Esophagus mucosa (tissue), 1 donor: Measurements from ENCODE around the gene UROC1. TPM values are rescaled to one million over a fixed set of nuclear protein-coding genes. Genes with fewer than 3 reads are reported as not detected.

ENCODE experiments used
- ATAC-seq: fragments of 200-7000 bp; cut with Tn5 transposase; one replicate; pipeline ENCODE4 v1.9.1; 2020
- total RNA-seq: library from RNA; stranded (reverse); gene quantifications from one replicate; pipeline ENCODE4 v1.2.4, GENCODE V29; 2023
- donor health status: DM: yes; HTN: yes; CAD: no.

The UROC1 gene
- total RNA-seq, 1 donor from 2014 or later: not detected

GRCh38 chr3:126494204-126494969, 23.2 kb downstream of the UROC1 start:
- ATAC-seq: no peak

- no peak for ATAC-seq
Observed at GRCh38 chr3:126493739-126494138, 23.8 kb downstream of the UROC1 start.

DNA sequence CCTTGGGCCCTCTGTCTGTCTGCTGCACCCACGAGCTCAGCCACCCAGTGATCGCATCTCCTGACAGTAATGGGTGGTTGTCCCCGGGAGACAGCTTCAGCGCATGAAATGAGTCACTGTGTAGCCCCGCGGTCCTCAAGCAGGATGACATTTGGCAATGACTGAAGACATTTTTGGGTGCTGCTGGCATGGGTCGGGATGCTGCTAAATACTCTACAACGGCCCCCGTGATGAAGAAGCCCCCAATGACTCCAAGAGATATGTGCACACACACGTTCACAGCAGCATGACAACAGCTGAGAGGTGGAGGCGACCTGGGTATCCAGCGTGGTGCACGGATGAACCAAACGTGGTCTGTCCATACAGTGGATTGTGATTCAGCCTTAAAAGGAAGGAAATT, 24.5 kb downstream of the UROC1 start:
- no peak for ATAC-seq

DNA sequence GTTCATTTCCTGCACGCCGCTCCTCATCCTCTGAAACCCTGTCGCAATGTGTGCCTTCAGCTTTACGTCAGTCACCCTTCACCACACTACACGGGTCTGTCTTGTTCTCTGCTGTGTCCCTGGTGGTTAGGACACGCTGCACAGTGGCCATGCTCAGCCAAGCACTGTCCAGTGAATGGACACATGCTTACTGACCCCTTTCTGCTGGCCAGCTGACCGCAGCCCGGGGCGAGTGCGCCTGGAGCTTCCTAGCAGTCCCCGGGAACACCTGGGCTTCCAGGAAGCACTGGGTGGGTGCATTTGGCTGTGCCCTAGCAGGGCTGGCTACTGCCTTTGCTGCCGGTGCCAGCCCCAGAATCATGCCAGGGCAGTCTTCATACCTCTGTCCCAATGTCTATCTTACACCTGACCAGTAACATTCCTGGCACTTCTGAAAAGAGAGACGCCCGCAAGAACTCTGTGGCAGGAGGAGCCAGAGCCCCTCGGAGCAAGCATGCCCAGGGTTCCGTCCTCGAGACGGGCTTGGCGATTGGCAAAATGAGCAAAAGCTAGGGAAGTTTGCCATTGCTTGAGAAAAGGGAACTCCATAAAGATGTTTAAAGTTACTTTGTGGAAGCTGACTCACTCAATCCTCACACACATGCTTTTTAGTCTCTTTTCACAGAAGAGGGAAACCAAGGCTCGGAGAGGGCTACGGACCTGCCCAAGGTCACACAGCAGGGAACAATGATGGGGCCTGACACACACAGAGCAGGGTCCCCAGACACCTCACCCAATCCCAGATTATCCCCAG, 26.2 kb downstream of the UROC1 start:
- no peak for ATAC-seq

DNA sequence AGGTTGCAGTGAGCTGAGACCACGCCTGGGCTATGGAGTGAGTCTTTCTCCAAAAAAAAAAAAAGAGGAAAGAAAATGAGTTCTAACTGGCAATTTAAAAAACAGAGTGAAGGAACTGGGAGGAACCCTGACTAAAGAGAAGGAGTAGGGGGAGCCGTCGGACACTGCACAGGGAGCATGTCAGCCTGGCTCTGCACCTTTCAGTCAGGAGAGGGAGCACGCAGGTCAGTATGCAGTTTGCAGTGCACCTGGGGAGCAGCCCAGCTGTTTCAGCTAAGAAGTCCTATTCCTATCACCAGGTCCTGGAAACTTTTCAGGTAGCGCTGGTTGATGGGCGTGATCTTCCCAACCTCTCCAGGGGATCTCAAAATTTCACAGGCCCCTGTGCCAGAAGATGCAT, 27.0 kb downstream of the UROC1 start:
- ATAC-seq: no peak

DNA sequence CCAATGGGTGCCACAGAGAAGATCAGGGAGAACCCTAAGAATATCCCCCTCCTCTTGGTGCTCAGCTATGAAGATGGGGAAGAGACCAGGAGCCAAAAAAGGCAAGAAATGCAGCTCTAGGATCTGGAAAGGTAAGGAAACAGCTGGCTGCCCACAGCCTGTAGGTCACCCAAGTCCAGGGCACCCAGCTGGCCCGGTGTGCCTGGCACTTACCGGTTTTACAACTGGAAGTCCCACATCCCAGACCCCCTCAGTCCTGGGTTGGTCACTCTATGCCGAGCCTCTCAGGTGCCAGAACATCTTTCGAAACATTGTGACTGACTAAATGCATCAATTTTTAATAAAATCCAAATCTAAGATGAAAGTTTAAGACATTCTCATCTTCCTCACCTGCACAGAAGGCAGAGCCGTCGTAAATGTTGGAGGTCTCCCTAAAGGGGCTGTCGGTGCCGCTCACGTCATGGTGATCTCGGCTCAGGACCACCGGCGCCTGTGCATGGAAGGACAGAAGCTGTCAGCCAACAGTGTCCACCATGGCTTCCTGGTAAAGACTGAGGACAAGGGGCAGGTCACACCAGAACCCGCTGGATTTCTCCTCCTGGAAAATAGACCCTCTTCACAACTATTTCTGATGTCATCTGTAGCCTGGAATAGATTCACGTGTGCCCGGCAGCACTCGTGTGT, 28.5 kb downstream of the UROC1 start:
- ATAC-seq: no peak

DNA sequence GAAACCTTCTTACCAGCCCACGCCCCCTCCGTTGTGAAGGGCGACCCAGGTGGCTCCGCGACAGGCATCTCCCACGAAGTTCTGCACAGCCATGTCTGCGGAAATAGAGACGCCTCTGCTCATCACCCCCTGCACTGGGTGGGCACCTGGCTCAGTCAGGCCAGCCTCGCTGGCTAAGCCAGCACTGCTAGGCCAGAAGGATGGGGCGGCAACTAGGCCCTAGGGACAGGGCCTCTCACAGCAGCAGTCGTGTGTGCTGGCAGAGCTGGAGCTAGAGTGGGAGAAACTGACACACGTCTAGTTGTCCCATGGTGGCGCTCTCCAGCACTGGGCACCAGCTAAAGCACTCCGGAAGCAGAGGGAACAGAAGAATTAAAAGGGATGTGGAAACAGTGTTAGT, 29.4 kb downstream of the UROC1 start:
- no peak for ATAC-seq

GRCh38 chr3:126487151-126487771, 30.3 kb downstream of the UROC1 start:
- peak; percentile 32 for ATAC-seq

DNA sequence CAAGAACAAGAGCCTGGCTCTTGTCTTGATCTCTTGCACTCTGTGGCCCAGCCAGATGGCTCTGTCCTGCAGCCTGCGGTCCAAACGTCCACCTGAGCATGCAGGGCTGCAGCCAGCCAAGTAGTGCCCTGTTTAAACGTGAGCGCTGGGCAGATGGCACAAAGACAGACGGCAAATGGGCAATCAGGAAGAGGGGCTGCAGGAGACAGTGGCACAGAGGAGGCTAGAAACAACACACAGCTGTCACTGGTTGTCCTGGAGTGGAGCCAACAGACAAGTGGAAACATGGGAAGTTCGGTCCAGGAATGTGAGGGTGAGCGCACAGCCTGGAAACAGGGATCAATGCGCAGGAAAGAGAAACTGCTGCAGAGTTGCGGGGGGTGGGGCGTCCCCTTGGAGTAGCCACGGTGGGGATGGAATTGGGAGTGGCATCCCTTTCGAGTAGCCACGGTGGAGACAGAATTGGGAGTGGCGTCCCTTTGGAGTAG, 31.2 kb downstream of the UROC1 start:
- no peak for ATAC-seq

GRCh38 chr3:126485956-126486355, 31.6 kb downstream of the UROC1 start:
- no peak for ATAC-seq

- ATAC-seq: no peak
Observed at GRCh38 chr3:126485176-126485897, 32.2 kb downstream of the UROC1 start.

DNA sequence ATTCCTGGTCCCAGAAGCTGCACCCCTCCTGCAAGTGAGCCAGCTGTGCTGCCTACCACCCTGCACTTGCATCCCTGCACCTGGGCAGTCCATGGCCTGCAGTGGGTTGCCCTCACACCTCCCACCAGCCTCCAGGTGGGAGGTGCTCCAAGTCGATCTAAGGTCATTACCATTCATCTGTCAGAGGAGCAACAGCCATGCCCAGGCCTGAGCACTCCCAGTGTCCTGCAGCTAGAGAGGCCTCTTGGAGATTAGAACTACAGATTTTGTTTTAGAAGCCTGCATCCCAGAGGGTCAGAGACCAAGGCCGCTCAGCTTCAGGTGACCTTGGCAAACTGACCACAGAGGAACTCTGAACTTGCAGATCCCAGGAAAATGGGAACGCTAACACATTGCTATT, 32.9 kb downstream of the UROC1 start:
- no peak for ATAC-seq

- ATAC-seq: no peak
Observed at GRCh38 chr3:126484148-126484547, 33.4 kb downstream of the UROC1 start.

GRCh38 chr3:126483321-126483761, 34.2 kb downstream of the UROC1 start:
- ATAC-seq: no peak

DNA sequence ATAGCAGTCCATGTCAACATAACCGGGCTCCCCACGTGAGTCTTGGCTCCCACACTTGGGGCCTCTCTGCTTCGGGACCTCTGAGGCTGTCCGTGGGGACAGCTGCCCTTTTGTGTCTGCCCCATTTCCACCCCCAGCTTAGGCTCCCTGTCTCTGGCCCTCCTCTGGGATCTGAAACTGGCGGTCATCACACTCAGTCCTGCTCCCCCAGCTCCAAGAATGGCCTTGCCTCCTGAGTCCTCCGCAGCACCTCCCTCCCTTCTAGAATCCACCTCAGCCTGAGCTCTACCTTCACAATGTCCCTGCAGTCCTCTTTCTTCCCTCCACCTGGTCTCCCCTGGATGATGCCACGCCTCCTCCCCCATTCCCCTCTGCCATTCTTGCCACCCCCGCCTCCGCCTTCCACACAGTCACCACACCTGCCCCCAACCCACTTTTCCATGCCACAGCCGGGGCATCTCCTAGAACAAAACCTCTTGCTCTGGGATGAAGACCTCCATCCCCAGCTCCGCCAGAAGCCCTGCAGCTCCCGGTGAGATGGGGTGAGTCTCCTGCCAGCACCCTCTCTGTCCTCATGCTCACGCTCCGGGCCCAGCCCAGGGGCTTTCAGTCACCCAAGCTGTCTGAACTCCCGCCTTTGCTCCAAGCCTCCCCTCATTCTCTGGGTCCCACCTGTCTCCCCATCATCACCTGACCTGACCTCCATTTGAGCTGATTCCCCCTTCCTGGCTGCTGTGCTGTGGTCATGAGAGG, 34.9 kb downstream of the UROC1 start:
- ATAC-seq: no peak

GRCh38 chr3:126481808-126482502, 35.6 kb downstream of the UROC1 start:
- ATAC-seq: no peak

DNA sequence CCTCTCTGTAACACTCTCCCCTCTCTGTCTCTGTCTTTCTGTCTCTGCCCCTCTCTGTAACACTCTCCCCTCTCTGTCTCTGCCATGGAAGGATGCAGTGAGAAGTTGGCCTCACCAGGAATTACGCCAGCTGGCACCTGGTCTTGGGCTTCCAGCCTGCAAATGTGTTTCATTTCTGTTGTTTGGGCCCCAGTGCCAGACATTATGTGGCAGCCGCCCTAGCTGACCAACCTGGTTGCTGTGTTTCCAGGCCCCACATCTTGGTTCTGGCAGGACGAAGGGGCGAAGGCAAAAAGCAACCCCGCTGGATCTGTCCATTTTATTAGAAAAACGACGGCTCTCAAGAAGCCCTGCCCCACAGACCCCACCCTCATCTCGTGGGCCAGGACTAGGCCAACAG, 36.7 kb downstream of the UROC1 start:
- ATAC-seq: no peak

GRCh38 chr3:126480206-126480605, 37.4 kb downstream of the UROC1 start:
- ATAC-seq: no peak

DNA sequence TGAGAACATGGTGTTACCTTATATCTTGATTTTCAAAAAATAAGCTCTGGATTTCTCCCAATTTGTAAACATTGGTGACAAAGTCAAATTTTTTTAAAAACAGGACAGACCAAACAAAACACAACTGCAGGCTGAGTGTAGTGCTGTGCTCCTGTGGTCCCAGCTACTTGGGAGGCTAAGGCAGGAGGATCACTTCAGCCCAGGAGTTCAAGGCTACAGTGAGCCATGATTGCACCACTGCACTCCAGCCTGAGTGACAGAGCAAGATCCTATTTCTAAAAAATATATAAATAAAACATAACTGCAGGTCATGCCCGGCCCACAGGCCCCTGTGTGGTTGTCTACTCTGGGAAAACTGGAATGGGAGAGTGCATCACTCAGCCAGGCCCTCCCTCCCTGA, 37.9 kb downstream of the UROC1 start:
- ATAC-seq: no peak

- ATAC-seq: no peak
Observed at GRCh38 chr3:126478581-126479310, 38.8 kb downstream of the UROC1 start.
